ENCODE data around the gene TBC1D1. TPM values are rescaled to one million over a fixed set of nuclear protein-coding genes. Genes with fewer than 3 reads are reported as not detected.

TBC1D1 gene
- total RNA-seq, 2 donors from 2014 or later, result 58.0 to 68.7 TPM

DNA sequence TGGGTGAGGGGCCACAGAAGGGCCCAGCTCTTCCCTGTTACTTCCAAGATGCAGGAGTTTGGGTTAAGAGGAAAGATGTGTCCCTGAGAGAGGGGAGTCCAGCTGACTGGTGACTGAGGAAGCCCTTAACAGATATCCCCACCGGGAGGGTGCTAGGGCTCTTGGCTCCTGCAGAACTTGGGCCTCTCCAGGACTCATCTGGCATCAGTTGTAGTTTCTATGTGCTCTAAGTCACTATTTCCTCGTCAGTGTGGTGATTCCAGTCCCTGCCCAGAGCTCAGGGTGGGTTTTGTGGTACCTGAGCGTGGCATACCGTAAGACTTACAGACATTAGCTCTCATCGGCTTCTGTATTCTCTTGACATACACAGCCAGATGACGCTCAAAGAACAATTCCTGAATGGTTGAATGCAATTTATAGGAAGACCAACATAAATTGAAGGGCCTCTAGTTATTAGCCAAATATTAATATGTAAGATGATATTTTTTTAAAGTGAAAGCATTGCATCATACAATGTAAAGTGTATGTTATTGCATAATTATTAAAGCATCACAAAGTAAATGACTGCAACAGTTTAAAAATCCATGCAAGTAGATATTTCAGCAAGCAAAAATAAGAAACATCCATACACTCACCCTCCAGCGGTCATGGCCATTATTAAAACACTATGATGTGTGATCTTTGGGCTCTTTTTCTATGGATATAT lies 264.9 kb downstream of the TBC1D1 start:
- Mint-ChIP-seq H3K27ac (no peak overlapping the region), H3K4me3 (peak overlapping the region; percentile 11 to 36), H3K9me3 (peaks cover 3% of the 10 kb centered on the region in 2 donors)

DNA sequence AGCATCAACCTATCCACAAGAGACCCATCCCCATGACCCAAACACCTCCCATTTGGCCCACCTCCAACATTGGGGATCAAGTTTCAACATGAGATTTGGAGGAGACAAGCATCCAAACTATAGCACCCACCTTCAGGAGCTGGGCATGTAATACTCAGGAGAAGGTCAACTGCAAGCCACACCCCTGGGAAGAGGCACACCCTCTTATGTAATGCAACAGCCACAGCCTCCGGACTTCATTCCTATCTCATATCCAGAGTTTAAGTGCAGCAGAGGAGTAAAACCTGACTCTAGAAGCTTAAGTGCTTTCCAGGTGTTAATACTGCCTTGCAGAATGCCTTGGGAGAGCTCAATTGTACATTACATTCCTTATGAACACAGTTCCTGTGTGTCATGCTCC lies 266.7 kb downstream of the TBC1D1 start:
- ATAC-seq (replicated peaks in 1 of 2) (no peak), DNase-seq (no peak)
- Mint-ChIP-seq H3K9me3 (peaks cover 3% of the 10 kb centered on the region in 2 donors), H3K4me1 (ENCODE audit: low read depth) (peaks cover 77% of the 10 kb centered on the region), H3K36me3 (ENCODE audit: insufficient read depth in 2 of 2) (peaks cover 0 to 1% of the 10 kb centered on the region in 2 donors), H3K27me3 (ENCODE audit: low read depth) (no peaks in the 10 kb centered on the region), H3K27ac (no peak overlapping the region), H3K4me3 (no peak overlapping the region)

More for the DNA sequence above, 264.9 kb downstream of the TBC1D1 start:
- ATAC-seq (replicated peaks in 1 of 2) (peak; percentile 27 to 52), DNase-seq (no peak)
- Mint-ChIP-seq H3K4me1 (ENCODE audit: low read depth) (peaks cover 63% of the 10 kb centered on the region), H3K36me3 (ENCODE audit: insufficient read depth in 2 of 2) (peaks cover 0 to 1% of the 10 kb centered on the region in 2 donors), H3K27me3 (ENCODE audit: low read depth) (no peaks in the 10 kb centered on the region)

DNA sequence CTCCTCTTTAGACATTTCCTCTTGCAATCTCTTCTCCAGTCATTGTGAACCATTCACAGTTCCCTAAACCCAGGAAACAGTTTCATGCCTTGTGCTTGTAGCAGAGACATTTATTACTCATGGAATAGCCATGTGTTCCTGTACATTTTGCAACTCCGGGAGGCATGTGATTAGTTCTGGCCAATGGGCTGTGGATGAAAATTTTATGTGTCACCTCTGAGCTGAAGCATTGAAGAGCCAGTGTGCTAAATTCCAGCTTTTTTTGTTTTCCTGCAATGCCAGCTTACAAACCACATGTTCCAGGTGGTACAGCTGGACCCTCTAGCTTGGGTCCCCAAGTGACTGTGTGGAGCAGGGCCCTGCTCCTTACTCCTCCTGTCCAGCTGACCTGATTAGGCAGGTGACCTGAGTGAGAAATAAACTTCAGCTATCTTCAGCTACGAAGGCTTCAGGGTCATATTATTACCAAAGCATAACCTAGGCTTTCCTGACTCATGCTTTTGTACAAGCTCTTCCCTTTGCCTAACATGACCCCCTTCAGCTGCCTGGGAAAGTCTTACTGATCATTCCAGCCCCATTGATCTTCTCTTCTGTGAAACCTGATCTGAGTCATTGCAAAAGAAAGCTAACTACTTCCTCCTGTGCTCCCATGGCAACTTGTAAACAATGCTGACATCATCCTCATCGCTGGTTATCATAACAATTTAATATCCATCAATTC lies 269.8 kb downstream of the TBC1D1 start:
- Mint-ChIP-seq H3K4me1 (ENCODE audit: low read depth) (peaks cover 77% of the 10 kb centered on the region), H3K27ac (peak overlapping the region; percentile 64), H3K27me3 (ENCODE audit: low read depth) (no peaks in the 10 kb centered on the region), H3K36me3 (ENCODE audit: insufficient read depth in 2 of 2) (peaks cover 8 to 17% of the 10 kb centered on the region in 2 donors), H3K4me3 (peak overlapping the region; percentile 4 to 38), H3K9me3 (peaks cover 9% of the 10 kb centered on the region in 2 donors)
- ATAC-seq (replicated peaks in 1 of 2), result peak; percentile 81 to 85
- DNase-seq, result peak; percentile 47 to 72

DNA sequence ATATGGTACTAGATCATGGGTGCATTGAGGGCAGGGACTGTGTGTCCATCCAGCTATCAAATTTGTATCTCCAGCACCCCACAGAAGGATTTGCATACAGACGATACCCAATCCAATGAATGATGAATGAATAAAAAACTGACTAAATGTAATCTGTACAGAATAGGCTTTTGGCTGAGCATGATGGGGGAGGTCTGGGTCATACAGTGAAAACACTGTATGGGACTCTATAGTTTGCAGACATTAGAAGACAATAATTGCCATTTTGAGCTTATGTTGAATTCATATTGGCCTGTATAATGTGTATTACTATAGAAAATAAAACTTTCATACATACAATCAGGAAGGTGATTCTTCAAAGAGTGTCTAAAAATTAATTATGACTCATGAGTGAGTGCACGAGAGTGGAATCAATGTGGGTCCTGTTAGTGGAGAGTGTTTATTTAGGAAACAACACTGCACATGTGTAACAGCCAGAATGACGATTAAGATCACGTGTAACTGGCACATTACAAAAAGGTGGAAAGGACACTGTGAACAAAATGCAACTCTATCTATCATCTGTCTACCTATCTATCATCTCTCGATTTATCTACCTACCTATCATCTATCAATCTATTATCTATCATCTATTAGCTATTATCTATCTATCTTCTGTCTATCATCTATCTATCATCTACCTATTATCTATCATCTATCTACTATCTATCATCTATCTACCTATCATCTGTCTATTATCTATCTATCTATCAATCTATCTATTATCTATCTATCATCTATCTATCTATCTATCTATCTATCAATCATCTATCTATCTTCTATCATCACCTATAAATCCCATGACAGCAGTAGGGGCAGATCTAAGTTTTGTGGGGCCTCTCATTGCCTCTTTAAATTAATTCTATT lies 270.6 kb downstream of the TBC1D1 start:
- ATAC-seq (replicated peaks in 1 of 2) (peak; percentile 5 to 62), DNase-seq (no peak)
- H3K9me3 Mint-ChIP-seq, result peaks cover 10 to 11% of the 10 kb centered on the region in 2 donors
- peak overlapping the region; percentile 64 for H3K27ac Mint-ChIP-seq
- H3K4me1 Mint-ChIP-seq (ENCODE audit: low read depth), result peaks cover 77% of the 10 kb centered on the region
- H3K27me3 Mint-ChIP-seq (ENCODE audit: low read depth), result no peaks in the 10 kb centered on the region
- peak overlapping the region; percentile 4 to 38 for H3K4me3 Mint-ChIP-seq
- peaks cover 8 to 23% of the 10 kb centered on the region in 2 donors for H3K36me3 Mint-ChIP-seq (ENCODE audit: insufficient read depth in 2 of 2)

DNA sequence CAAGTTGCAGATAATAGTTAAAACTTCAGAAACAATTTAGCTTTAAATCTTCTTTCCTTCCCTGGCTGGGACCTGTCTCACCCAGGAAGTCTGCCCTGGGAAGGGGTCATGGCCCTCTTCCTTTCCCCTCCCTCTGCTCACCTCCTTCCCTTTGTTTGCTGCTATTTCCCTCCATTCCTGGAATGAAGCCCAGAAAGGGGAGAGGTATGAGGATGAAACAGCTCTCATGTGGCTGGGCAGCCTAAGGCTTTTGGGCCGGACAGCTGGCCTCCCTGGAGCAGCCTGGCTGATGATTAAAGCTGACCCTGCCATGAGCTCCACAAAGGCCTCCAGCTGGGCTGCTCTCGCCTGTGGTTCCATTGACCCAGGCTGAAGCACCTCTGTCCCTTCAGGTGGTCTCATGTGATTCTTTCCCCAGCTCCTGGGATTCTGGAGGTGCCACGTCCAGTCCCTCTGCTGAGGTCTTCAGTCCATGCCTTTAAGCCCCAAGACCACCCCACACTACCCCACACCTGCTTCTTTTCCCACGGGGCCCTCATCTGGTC lies 271.4 kb downstream of the TBC1D1 start:
- H3K27me3 Mint-ChIP-seq (ENCODE audit: low read depth), result no peaks in the 10 kb centered on the region
- peak overlapping the region; percentile 64 for H3K27ac Mint-ChIP-seq
- H3K36me3 Mint-ChIP-seq (ENCODE audit: insufficient read depth in 2 of 2), result peaks cover 8 to 23% of the 10 kb centered on the region in 2 donors
- no peak overlapping the region for H3K4me3 Mint-ChIP-seq
- DNase-seq (no peak), ATAC-seq (replicated peaks in 1 of 2) (no peak)
- H3K4me1 Mint-ChIP-seq (ENCODE audit: low read depth), result peaks cover 80% of the 10 kb centered on the region
- peaks cover 10 to 11% of the 10 kb centered on the region in 2 donors for H3K9me3 Mint-ChIP-seq

DNA sequence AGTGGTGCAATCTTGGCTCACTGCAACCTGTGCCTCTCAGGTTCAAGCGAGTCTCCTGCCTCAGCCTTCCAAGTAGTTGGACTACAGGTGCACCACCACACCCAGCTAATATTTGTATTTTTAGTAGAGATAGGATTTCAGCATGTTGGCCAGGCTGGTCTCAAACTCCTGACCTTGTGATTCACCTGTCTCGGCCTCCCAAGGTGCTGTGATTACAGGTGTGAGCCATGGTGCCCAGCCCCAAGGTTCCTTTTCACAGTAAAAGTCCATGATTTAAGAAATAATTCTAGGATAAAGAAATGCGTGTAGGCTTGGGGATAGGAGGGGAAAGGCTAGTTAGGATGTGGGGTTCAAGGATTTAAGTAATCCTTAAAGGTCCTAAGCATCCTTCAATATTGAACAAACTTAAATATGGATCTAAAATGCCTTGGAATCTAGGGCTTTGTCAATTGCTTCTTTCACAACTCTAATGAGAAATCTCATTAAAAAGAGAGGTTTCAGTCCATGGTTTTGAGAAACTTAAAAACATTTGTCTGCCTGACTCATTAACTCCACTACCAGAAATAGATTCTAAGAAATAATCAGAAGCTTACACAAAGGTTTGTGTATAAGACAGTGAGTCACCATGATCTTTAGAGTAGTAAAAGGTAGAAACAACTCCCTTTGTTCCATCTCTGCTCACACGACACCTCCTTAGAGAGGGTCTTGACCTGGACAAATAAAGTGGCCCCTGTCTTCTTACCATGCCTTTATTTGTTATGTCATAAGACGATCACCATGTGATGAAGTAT lies 272.5 kb downstream of the TBC1D1 start:
- Mint-ChIP-seq H3K4me1 (ENCODE audit: low read depth) (peaks cover 70% of the 10 kb centered on the region), H3K4me3 (peak overlapping the region; percentile 13 to 49), H3K27me3 (ENCODE audit: low read depth) (no peaks in the 10 kb centered on the region), H3K36me3 (ENCODE audit: insufficient read depth in 2 of 2) (peaks cover 8 to 23% of the 10 kb centered on the region in 2 donors), H3K27ac (peak overlapping the region; percentile 90), H3K9me3 (peaks cover 10% of the 10 kb centered on the region in 2 donors)
- peak; percentile 73 to 76 for ATAC-seq (replicated peaks in 1 of 2)
- DNase-seq, result no peak

DNA sequence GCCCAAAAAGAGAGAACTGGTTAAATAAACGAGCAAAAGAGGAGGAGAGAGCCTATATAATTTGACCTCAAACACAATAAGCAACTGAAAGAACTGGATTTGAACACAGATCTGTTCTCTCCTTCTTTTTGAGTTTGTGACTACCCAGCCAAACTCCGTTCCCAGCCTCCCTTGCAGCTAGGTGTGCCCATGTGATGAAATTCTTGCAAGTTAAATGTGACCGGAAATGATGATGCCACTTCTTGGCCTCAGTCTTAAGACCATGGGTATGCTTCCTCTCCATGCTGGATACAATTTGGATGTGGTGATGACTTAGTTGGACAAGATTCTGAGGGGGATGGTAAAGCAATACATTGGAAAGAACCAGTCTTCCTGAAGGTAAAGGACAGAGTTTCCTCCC lies 273.5 kb downstream of the TBC1D1 start:
- Mint-ChIP-seq H3K27me3 (ENCODE audit: low read depth) (no peaks in the 10 kb centered on the region), H3K27ac (peak overlapping the region; percentile 90), H3K4me1 (ENCODE audit: low read depth) (peaks cover 64% of the 10 kb centered on the region), H3K4me3 (peak overlapping the region in 1 of 2 donors; percentile 3), H3K36me3 (ENCODE audit: insufficient read depth in 2 of 2) (peaks cover 8 to 22% of the 10 kb centered on the region in 2 donors), H3K9me3 (peaks cover 8% of the 10 kb centered on the region in 2 donors)
- ATAC-seq (replicated peaks in 1 of 2), result no peak
- no peak for DNase-seq

DNA sequence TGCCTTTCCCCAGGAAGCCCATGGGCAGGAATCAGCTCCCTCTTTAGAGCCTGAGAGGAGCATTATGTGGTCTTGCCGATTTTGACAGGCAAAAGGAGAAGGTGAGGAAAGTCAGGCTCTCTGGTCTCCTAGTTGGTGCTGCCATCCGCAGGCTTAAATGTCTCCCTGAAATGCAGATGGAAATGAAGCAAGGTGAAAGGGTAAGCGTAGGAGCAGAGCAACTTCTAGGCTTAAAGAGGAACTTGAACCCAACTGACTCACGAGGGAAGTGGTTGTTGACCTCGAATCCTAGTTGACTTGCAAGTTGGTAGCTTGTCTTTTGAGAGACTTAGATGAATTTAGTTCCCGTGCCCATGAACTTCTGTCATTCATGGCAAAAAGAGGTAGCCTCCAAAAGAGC lies 275.2 kb downstream of the TBC1D1 start:
- DNase-seq (no peak), ATAC-seq (replicated peaks in 1 of 2) (no peak)
- H3K9me3 Mint-ChIP-seq, result peaks cover 8% of the 10 kb centered on the region in 2 donors
- no peaks in the 10 kb centered on the region for H3K27me3 Mint-ChIP-seq (ENCODE audit: low read depth)
- no peak overlapping the region for H3K4me3 Mint-ChIP-seq
- H3K27ac Mint-ChIP-seq, result no peak overlapping the region
- H3K36me3 Mint-ChIP-seq (ENCODE audit: insufficient read depth in 2 of 2), result peaks cover 8 to 22% of the 10 kb centered on the region in 2 donors
- H3K4me1 Mint-ChIP-seq (ENCODE audit: low read depth), result peaks cover 62% of the 10 kb centered on the region

DNA sequence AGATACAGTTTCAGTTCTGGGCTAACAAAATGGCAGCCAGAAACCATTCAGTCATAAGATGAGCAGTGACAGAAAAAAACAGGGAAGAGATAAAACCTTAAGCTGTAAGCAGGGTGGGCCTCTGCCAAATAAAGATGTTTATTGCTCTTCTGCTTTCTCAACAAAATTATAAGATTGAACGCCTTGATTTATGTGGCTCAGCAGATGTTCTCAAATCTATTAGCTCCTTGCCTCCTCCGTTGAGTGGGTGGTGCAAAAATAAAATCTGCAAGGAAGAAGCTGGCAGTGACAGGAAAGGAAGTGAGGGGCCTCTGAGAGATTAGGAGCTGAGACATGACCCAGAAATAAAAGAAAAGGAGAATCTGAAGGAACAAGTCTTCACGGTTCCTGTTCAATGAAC lies 275.9 kb downstream of the TBC1D1 start:
- Mint-ChIP-seq H3K27ac (no peak overlapping the region), H3K4me3 (no peak overlapping the region), H3K4me1 (ENCODE audit: low read depth) (peaks cover 55% of the 10 kb centered on the region), H3K36me3 (ENCODE audit: insufficient read depth in 2 of 2) (peaks cover 8 to 22% of the 10 kb centered on the region in 2 donors), H3K27me3 (ENCODE audit: low read depth) (no peaks in the 10 kb centered on the region), H3K9me3 (peaks cover 8% of the 10 kb centered on the region in 2 donors)
- DNase-seq, result no peak
- ATAC-seq (replicated peaks in 1 of 2), result no peak

DNA sequence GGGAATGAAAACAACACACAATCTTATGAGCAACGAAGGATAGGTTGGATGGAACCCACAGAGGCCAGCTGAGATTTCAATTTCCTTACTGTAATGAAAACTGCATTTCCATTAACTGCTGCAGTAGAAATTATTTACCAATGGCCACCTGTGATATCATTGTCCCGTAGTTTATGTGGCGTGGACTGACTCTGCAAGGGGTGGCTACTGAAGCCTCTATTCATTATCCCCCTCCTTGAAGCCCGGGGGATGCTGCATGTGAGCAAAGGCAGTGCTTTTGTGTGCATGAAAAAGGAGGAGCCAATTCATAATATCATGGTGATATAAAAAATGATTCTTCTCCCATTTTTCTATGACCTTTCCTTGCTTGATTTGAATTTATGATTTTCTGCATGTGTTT lies 277.1 kb downstream of the TBC1D1 start:
- H3K36me3 Mint-ChIP-seq (ENCODE audit: insufficient read depth in 2 of 2), result peaks cover 8 to 22% of the 10 kb centered on the region in 2 donors
- ATAC-seq (replicated peaks in 1 of 2) (no peak), DNase-seq (no peak)
- no peak overlapping the region for H3K4me3 Mint-ChIP-seq
- H3K27me3 Mint-ChIP-seq (ENCODE audit: low read depth), result no peaks in the 10 kb centered on the region
- peaks cover 8 to 9% of the 10 kb centered on the region in 2 donors for H3K9me3 Mint-ChIP-seq
- H3K4me1 Mint-ChIP-seq (ENCODE audit: low read depth), result peaks cover 46% of the 10 kb centered on the region
- H3K27ac Mint-ChIP-seq, result no peak overlapping the region

DNA sequence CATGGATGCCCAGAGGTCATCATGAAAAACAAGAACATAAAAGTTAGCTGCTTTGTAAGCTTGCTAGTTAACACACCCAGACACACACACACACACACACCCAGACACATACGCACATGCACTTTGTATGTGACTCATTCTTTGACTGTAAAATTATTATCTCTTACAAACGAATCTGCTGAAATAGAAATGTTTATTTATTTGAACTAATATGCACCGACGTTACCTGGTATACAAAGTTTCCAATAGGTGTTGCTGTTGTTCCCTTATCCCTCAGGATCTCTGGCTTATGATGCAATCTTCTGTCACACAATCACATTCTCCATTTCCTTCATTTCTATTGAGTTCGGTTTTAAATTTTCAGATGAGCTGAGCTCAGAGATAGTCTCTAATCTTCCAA lies 278.6 kb downstream of the TBC1D1 start:
- no peak overlapping the region for H3K27ac Mint-ChIP-seq
- peaks cover 36% of the 10 kb centered on the region for H3K4me1 Mint-ChIP-seq (ENCODE audit: low read depth)
- H3K9me3 Mint-ChIP-seq, result peaks cover 4 to 5% of the 10 kb centered on the region in 2 donors
- ATAC-seq (replicated peaks in 1 of 2) (no peak), DNase-seq (no peak)
- H3K27me3 Mint-ChIP-seq (ENCODE audit: low read depth), result no peaks in the 10 kb centered on the region
- H3K4me3 Mint-ChIP-seq, result no peak overlapping the region
- peaks cover 4 to 13% of the 10 kb centered on the region in 2 donors for H3K36me3 Mint-ChIP-seq (ENCODE audit: insufficient read depth in 2 of 2)
